Stimulated activated memory B cell treated with anti-CD40 and anti-IgM and Interleukin-4, amounts not matched to agents 10 μg/mL and 1 μg/mL and 100 μg/mL, for 72 hours (primary cell): Measurements from ENCODE around the gene DIP2C.
"Not testable (repeated sequence)": the region's sequence is repeated elsewhere in the genome, so short reads cannot be mapped to it uniquely, and the experiment has no call there.

Experiments used
- ATAC-seq: fragments of 150-1000 bp; cut with Tn5 transposase; 2 replicates; pipeline ENCODE4 v1.10.0; 2021
- H3K27ac Mint-ChIP-seq: one replicate; pipeline ENCODE4 v1.8.0; 2022; ENCODE audit warnings: mild to moderate bottlenecking, mixed read lengths
- H3K27me3 Mint-ChIP-seq: one replicate; pipeline ENCODE4 v1.8.0; 2022; ENCODE audit warnings: mixed read lengths
- H3K36me3 Mint-ChIP-seq: one replicate; pipeline ENCODE4 v1.8.0; 2022; ENCODE audit warnings: mixed read lengths
- H3K4me1 Mint-ChIP-seq: one replicate; pipeline ENCODE4 v1.8.0; 2022; ENCODE audit warnings: mixed read lengths
- H3K4me3 Mint-ChIP-seq: one replicate; pipeline ENCODE4 v1.8.0; 2022; ENCODE audit warnings: mild to moderate bottlenecking, moderate library complexity, mixed read lengths
- H3K9me3 Mint-ChIP-seq: one replicate; pipeline ENCODE4 v1.8.0; 2022; ENCODE audit warnings: mixed read lengths

Gene DIP2C

GRCh38 chr10:613271-614138 lies 76.0 kb downstream of the DIP2C start:
- ATAC-seq: no peak
- H3K27ac Mint-ChIP-seq: no peak overlapping the region
- H3K27me3 Mint-ChIP-seq: peaks cover 75% of the 10 kb centered on the region
- no peak overlapping the region for H3K4me3 Mint-ChIP-seq
- no peaks in the 10 kb centered on the region for H3K36me3 Mint-ChIP-seq
- H3K9me3 Mint-ChIP-seq: no peaks in the 10 kb centered on the region
- no peaks in the 10 kb centered on the region for H3K4me1 Mint-ChIP-seq

GRCh38 chr10:612696-613095 lies 76.8 kb downstream of the DIP2C start:
- no peaks in the 10 kb centered on the region for H3K9me3 Mint-ChIP-seq
- H3K36me3 Mint-ChIP-seq: no peaks in the 10 kb centered on the region
- no peak for ATAC-seq
- H3K4me3 Mint-ChIP-seq: no peak overlapping the region
- H3K27ac Mint-ChIP-seq: no peak overlapping the region
- no peaks in the 10 kb centered on the region for H3K4me1 Mint-ChIP-seq
- peaks cover 67% of the 10 kb centered on the region for H3K27me3 Mint-ChIP-seq

- ATAC-seq: not testable (repeated sequence)
Measured at GRCh38 chr10:610642-611305, 78.7 kb downstream of the DIP2C start.

DNA sequence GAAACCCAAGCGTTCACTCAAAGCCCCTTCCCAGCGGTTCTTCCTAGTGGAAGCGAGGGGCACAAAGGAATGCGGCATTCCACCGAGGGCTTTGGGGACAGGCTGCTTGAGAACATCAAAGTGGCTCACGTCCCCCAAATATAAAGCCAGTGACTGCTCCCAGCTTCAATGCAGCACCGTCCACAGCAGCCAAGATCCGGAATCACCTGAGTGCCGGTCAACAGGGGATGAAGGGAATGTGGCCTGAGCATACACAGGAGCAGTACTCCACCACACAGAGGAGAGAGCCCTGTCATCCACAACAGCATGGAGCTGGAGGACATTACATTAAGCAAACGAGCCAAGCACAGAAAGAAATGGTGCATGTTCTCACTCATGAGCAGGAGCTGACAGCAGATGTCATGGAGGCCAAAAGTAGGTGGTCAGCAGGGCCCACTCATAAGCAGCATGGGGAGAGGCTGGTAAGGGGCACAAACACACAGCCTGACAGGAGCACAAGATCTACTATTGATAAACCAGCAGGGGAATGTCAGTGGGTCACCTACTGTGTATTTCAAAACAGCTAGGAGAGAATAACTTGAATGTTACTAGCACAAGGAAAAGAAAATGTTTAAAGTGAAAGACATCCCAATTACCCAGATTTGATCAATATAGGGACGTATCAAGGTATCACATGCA lies 79.5 kb downstream of the DIP2C start:
- Mint-ChIP-seq H3K4me1 (no peaks in the 10 kb centered on the region), H3K27me3 (peaks cover 48% of the 10 kb centered on the region), H3K36me3 (no peaks in the 10 kb centered on the region), H3K27ac (peak overlapping the region; percentile 31), H3K4me3 (no peak overlapping the region), H3K9me3 (no peaks in the 10 kb centered on the region)
- ATAC-seq: no peak

More at GRCh38 chr10:610642-611305, 78.7 kb downstream of the DIP2C start:
- H3K27me3 Mint-ChIP-seq: peaks cover 55% of the 10 kb centered on the region
- H3K27ac Mint-ChIP-seq: peak overlapping the region; percentile 31
- not testable (repeated sequence) for H3K36me3 Mint-ChIP-seq, H3K4me3 Mint-ChIP-seq, H3K4me1 Mint-ChIP-seq, H3K9me3 Mint-ChIP-seq

DNA sequence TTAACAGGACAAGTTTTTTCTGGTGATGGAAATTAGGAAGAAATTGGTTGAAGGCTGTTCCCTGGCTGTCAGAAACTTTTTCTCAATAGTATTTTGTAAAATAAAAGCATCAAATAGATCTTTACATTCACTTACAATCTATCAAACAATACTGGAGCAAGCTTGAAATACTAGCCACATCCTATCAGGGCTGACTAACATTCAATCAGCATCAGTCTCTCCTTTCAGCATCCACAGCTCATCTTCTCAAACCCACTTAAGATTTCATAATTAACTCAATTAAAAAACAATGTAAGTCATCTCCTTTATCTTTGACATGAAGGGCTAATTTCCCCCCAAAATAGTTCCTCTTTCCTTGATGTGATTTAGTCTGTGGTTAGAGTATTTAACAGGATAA lies 80.2 kb downstream of the DIP2C start:
- no peak for ATAC-seq
- Mint-ChIP-seq H3K4me1 (no peaks in the 10 kb centered on the region), H3K4me3 (no peak overlapping the region), H3K9me3 (no peaks in the 10 kb centered on the region), H3K27me3 (peaks cover 42% of the 10 kb centered on the region), H3K27ac (no peak overlapping the region), H3K36me3 (no peaks in the 10 kb centered on the region)

- no peaks in the 10 kb centered on the region for H3K36me3 Mint-ChIP-seq
- peaks cover 42% of the 10 kb centered on the region for H3K27me3 Mint-ChIP-seq
- no peaks in the 10 kb centered on the region for H3K4me1 Mint-ChIP-seq
- H3K9me3 Mint-ChIP-seq: no peaks in the 10 kb centered on the region
- no peak for ATAC-seq
- H3K27ac Mint-ChIP-seq: no peak overlapping the region
- H3K4me3 Mint-ChIP-seq: no peak overlapping the region
Measured at GRCh38 chr10:608331-609261, 80.9 kb downstream of the DIP2C start.

- Mint-ChIP-seq H3K36me3 (no peaks in the 10 kb centered on the region), H3K9me3 (no peaks in the 10 kb centered on the region), H3K4me1 (no peaks in the 10 kb centered on the region), H3K27me3 (peaks cover 35% of the 10 kb centered on the region), H3K27ac (no peak overlapping the region), H3K4me3 (no peak overlapping the region)
- no peak for ATAC-seq
Measured at GRCh38 chr10:607545-608185, 81.8 kb downstream of the DIP2C start.

DNA sequence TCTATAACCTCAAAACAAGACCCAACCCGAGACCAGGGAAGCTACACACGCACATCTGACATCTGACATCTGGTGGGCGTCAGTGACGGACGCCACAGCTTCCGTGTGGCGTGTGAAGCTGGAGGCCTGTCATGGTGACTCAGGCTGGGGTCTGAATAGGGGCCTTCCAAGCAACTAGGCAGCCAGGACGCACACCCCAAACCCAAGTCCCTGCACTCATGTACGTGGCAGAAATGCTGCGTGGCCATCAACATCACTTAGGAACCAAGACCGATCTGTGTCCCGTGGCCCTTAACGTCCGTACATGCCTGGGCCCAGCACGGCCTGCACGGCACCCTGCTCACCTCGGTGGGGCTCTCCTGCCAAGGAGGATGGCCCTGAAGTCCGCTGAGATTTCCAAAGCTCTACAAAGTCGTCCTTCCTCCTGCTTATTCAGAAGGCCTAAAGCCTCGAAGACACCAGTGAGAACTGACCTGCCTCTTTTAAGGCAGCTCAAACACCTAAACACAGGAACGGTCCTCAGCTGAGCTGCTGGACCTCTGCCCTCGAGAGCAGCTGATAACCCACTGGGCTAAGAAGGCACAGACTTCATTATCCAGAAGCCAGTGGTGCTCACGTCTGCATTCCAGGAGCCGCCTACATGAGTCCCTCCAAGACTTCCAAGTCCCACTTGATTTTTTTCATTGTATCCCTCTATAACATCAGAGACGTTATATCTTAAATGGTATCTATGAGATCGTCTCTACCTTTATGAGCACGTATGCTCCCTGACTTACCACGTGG lies 82.5 kb downstream of the DIP2C start:
- H3K27ac Mint-ChIP-seq: no peak overlapping the region
- ATAC-seq: no peak
- no peaks in the 10 kb centered on the region for H3K36me3 Mint-ChIP-seq
- no peak overlapping the region for H3K4me3 Mint-ChIP-seq
- H3K9me3 Mint-ChIP-seq: no peaks in the 10 kb centered on the region
- H3K27me3 Mint-ChIP-seq: peaks cover 35% of the 10 kb centered on the region
- no peaks in the 10 kb centered on the region for H3K4me1 Mint-ChIP-seq

DNA sequence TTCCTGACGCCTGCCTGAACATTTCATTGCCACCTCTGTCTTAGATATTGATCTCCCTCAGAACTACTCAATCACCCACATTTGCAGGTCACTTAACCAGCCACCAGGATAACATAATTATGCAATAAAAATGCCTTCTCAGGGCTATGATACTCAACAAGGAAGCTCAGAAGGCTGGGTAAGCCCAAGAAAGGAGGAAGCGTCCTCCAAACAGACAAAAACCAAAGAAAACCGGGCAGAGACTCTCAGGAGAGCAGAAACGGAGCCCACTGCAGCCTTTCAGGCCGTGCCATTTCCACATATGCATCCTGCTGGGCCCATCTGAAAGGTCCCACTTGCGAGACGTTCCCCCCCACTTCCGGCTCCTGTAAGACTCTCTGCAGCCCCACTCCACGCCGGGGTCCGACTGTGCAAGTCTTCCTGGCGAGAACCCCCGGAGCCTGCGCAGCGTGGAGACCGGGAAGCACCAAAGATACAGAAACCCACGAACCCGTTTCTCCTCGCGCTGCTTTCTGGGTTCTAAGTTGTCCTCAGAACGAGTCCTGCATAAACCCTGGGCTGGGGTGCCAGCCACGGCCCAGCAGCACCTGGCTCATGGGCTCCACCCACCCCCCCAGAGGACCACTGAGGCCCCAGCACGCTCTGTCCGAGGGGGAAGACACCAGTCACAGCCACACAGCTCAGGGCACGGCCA lies 83.7 kb downstream of the DIP2C start:
- ATAC-seq: no peak
- Mint-ChIP-seq H3K27ac (no peak overlapping the region), H3K4me1 (no peaks in the 10 kb centered on the region), H3K36me3 (no peaks in the 10 kb centered on the region), H3K9me3 (no peaks in the 10 kb centered on the region), H3K4me3 (no peak overlapping the region), H3K27me3 (peaks cover 34% of the 10 kb centered on the region)

DNA sequence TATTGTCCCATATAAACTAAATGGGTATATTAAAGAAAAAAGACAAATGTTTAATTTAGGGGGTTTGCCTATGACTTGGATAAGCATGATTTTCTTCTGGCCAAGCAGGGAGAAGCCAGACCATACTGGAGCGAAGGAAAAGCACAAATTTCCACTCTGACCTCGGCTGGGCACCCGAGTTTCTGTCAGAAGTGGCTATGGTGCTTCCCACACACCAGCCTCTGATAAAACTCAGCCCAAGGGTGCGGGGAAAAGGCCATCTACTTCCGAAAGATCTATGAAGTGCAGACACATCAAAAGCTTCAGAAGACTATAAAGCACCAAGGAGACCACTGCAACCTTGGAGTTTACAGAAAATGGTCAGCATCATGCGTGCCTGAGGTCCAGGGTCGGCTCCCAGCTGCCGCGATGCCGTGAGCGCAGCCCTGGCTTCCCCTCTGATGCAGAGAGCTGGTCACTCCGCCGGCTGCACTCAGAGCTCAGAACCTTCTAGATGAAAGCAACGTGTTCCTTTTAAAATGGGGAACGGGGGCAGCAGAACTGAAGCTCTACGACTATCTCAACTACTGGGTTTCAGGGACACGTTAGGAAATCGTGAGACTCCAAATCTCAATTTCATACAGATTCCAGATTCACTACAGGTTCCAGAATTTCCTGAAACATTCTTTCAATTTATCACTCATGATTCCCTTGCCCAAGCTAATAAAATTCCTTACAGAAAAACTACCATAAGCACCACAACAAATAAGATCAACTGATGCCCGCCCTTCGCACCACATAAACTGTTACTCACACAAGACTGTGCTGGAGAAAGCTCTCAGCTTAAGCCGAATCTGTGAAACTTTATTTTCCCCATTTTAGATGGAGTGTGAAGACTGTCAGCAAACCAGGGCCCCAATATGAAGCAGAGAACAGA lies 84.5 kb downstream of the DIP2C start:
- Mint-ChIP-seq H3K27me3 (peaks cover 34% of the 10 kb centered on the region), H3K9me3 (no peaks in the 10 kb centered on the region), H3K4me1 (no peaks in the 10 kb centered on the region), H3K4me3 (no peak overlapping the region), H3K36me3 (no peaks in the 10 kb centered on the region), H3K27ac (no peak overlapping the region)
- no peak for ATAC-seq

DNA sequence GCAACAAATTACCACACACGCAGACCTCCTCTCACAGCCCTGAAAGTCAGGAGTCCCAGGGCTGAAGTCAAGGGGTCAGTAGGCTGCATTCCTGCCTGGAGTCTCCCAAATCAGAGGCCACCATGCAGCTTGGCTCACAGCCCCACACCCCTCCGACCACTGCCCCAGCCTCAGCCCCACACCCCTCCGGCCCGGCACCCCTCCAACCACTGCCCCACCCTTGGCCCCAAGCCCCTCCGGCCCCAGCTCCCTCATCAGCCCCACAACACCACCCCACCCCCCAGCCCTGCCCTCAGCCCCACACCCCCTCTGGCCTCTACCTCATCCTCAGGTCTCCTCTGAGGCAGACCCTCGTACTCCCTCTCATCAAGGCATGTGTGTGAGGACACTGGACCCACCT lies 85.7 kb downstream of the DIP2C start:
- Mint-ChIP-seq H3K4me1 (no peaks in the 10 kb centered on the region), H3K9me3 (no peaks in the 10 kb centered on the region), H3K4me3 (no peak overlapping the region), H3K36me3 (no peaks in the 10 kb centered on the region), H3K27ac (no peak overlapping the region), H3K27me3 (peaks cover 42% of the 10 kb centered on the region)
- peak; percentile 52 for ATAC-seq

GRCh38 chr10:602391-603005 lies 87.0 kb downstream of the DIP2C start:
- no peaks in the 10 kb centered on the region for H3K9me3 Mint-ChIP-seq
- H3K27ac Mint-ChIP-seq: no peak overlapping the region
- no peaks in the 10 kb centered on the region for H3K36me3 Mint-ChIP-seq
- H3K27me3 Mint-ChIP-seq: peaks cover 52% of the 10 kb centered on the region
- H3K4me1 Mint-ChIP-seq: no peaks in the 10 kb centered on the region
- no peak overlapping the region for H3K4me3 Mint-ChIP-seq
- ATAC-seq: no peak
